Activated naive CD4-positive, alpha-beta T cell treated with anti-CD3 and anti-CD28 coated beads, Interleukin-2, amount 10 ng/mL, durations not matched to agents 7 days and 5 days (primary cell): Measurements from ENCODE around the gene RPS4Y2.

ENCODE experiments used
- CTCF ChIA-PET: fragments of 350-600 bp; sonication (Branson Sonifier 250); formaldehyde crosslinking; loops from one replicate; lab custom pipeline; 2021; ENCODE audit warnings: antibody characterized with exemption; lab: Charles Lee
- DNase-seq: peaks from one replicate; pipeline ENCODE4 v3.0.0-alpha.2; 2020
- H3K27ac Mint-ChIP-seq: one replicate; pipeline ENCODE4 v1.8.0; 2021; ENCODE audit warnings: mild to moderate bottlenecking, moderate library complexity, mixed read lengths
- H3K27me3 Mint-ChIP-seq: one replicate; pipeline ENCODE4 v1.8.0; 2021; ENCODE audit warnings: mild to moderate bottlenecking, mixed read lengths
- H3K36me3 Mint-ChIP-seq: one replicate; pipeline ENCODE4 v1.8.0; 2021; ENCODE audit warnings: mixed read lengths
- H3K4me1 Mint-ChIP-seq: one replicate; pipeline ENCODE4 v1.8.0; 2021; ENCODE audit warnings: mixed read lengths
- H3K4me3 Mint-ChIP-seq: one replicate; pipeline ENCODE4 v1.8.0; 2021; ENCODE audit warnings: mild to moderate bottlenecking, moderate library complexity, mixed read lengths
- H3K9me3 Mint-ChIP-seq: one replicate; pipeline ENCODE4 v1.8.0; 2021; ENCODE audit warnings: mixed read lengths

RPS4Y2 gene

DNA sequence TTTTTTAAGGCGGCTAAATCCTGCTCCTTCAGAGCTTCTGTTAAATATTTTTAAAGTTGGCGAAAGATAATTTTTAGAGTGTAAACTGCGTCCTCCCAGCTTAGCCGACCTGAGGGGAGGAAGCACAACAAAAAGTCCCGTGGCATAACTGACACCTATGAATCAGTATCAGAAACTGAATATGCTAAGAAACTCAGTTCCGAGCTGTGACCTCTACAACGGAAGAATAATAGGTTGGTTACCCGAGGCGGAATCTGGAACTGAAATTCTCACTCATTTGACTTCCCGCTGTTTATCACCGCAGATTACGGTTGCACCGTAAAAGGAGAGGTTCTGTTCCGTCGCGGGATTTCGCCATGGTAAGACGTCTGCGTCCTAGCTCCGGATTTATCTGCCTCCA, at the start of gene RPS4Y2:
TSS of gene RPS4Y2 (plus strand) at position 301 of the 400 bp plus-strand sequence. CDS start at position 357, 56 bp downstream.
- H3K27ac Mint-ChIP-seq: no peak within 1 kb of the TSS

DNA sequence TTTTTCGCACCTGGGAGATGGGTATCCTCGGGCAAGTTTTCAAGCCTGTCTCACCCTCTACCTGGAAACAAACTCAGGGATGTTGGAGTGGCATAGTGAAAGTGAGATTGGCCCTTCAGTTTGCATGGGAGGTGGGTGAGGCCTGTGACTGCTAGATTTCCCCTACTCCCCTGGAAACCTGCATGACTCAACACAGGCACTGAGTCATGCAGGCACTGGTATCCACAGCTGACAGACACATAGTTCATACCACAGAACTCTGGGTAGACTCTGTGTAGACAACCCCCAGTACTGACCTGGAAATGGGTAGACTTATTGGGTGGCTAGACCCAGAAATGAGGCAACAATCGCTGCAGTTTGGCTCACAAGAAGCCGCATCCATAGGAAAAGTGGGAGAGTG, 41.5 kb upstream of the RPS4Y2 start:
- Mint-ChIP-seq H3K27me3 (no peaks in the 10 kb centered on the region), H3K4me1 (peaks cover 2% of the 10 kb centered on the region), H3K4me3 (no peak overlapping the region), H3K36me3 (peaks cover 3% of the 10 kb centered on the region), H3K27ac (no peak overlapping the region), H3K9me3 (peaks cover 5% of the 10 kb centered on the region)
- no peak for DNase-seq
- CTCF ChIA-PET: no interaction called here

More for the DNA sequence above, at the start of gene RPS4Y2:
- Mint-ChIP-seq H3K9me3 (peaks cover 8% of the 10 kb centered on the region), H3K36me3 (peaks cover 7% of the 10 kb centered on the region), H3K4me3 (no peak within 1 kb of the TSS), H3K27me3 (no peaks in the 10 kb centered on the region), H3K4me1 (peaks cover 9% of the 10 kb centered on the region)
- CTCF ChIA-PET: interaction anchor here (0.9 kb wide), 1 partner anchor 12 kb away, joined by 3 read pairs; no protein-coding TSS in a partner anchor
- no peak for DNase-seq

DNA sequence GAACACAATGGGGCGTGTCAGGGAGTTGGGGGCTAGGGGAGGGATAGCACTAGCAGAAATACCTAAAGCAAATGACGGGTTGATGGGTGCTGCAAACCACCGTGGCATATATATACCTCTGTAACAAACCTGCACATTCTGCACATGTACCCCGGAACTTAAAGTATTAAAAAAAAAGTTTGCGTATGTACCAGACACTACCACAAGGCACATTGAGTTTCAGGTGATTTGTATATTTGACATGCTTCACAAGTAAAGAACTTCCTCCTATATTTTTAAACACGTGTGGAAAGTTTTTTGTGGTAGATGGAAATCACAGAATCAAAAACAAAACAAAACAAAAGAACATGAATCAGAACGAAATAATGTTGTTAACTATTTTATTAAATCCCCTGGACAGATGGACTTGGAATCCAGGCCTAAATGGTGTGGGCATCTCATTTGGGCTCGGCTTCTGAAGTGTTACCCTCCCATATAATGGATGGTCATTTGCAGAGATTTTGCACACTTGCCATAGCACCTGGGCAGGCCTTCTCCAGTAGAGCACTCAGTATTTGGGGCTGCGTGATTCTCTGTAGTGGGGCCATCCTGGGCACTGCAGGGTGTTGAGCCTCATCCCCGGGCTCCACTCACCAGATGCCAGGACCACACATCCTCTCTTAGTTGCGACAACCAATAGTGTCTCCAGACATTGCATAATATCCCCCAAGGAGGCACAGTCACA, 29.6 kb upstream of the RPS4Y2 start:
- no peak overlapping the region for H3K4me3 Mint-ChIP-seq
- DNase-seq: no peak
- no peaks in the 10 kb centered on the region for H3K4me1 Mint-ChIP-seq
- H3K9me3 Mint-ChIP-seq: no peaks in the 10 kb centered on the region
- no peaks in the 10 kb centered on the region for H3K36me3 Mint-ChIP-seq
- no peak overlapping the region for H3K27ac Mint-ChIP-seq
- CTCF ChIA-PET: no interaction called here
- no peaks in the 10 kb centered on the region for H3K27me3 Mint-ChIP-seq

DNA sequence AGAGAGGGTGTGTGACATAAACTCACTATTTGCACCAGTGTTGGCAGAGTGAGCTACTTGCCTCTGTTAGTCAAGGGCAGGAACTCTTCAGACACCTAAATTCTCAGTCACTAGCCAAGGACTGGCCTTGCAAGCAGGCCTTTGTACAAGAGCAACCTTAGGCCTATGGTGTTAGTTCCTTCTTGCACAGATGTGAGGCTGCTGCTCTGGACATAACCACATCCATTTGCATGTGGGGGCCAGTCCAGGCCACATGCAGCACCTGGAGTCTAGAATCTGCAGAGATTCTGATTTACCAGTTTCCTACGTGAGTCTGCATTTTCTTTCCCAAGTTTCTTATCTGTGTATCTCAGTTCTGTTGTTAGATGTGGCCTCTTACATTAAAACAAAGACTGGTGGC, 20.7 kb upstream of the RPS4Y2 start:
- CTCF ChIA-PET: no interaction called here
- Mint-ChIP-seq H3K9me3 (no peaks in the 10 kb centered on the region), H3K4me3 (no peak overlapping the region), H3K4me1 (peaks cover 23% of the 10 kb centered on the region), H3K27ac (no peak overlapping the region), H3K36me3 (no peaks in the 10 kb centered on the region), H3K27me3 (no peaks in the 10 kb centered on the region)
- no peak for DNase-seq

DNA sequence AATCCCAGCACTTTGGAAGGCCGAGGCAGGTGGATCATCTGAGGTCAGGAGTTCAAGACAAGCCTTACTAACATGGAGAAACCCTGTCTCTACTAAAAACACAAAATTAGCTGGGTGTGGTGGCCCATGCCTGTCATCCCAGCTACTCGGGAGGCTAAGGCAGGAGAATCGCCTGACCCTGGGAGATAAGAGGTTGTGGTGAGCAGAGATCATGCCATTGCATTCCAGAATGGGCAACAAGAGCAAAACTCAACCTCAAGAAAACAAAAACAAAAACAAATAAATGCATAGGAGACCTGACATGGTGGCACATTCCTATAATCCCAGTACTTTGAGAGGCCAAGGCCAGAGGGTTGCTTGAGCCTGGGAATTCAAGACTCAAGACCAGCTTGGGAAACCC, 16.1 kb upstream of the RPS4Y2 start:
- CTCF ChIA-PET: no interaction called here
- H3K9me3 Mint-ChIP-seq: no peaks in the 10 kb centered on the region
- no peaks in the 10 kb centered on the region for H3K27me3 Mint-ChIP-seq
- peaks cover 2% of the 10 kb centered on the region for H3K36me3 Mint-ChIP-seq
- H3K27ac Mint-ChIP-seq: no peak overlapping the region
- no peak for DNase-seq
- H3K4me1 Mint-ChIP-seq: peaks cover 49% of the 10 kb centered on the region
- no peak overlapping the region for H3K4me3 Mint-ChIP-seq

DNA sequence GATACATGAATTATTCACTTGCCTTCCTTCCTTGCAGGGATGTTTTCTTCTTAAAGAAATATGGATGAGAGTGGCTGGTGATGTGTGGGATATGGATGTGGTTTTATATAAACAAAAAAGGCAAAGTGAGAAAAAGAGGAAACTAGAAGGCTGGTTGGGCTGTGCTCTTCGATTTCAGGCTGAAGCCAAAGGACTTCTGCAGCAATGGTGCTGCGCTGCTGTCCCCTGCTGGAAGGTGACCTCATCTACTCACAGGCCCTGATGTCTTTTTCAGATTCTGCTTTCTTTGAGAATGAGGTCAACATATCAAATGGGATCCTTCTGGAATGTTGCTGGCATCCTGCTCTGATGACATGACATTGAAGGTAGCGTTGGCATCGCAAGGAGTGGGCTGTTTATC, 15.3 kb upstream of the RPS4Y2 start:
- DNase-seq: peak; percentile 63
- Mint-ChIP-seq H3K9me3 (no peaks in the 10 kb centered on the region), H3K4me1 (peaks cover 57% of the 10 kb centered on the region), H3K36me3 (peaks cover 4% of the 10 kb centered on the region), H3K4me3 (no peak overlapping the region), H3K27ac (peak overlapping the region; percentile 44), H3K27me3 (no peaks in the 10 kb centered on the region)
- CTCF ChIA-PET: interaction anchor here (1.3 kb wide), 1 partner anchor 164 kb away, joined by 3 read pairs; no protein-coding TSS in a partner anchor

DNA sequence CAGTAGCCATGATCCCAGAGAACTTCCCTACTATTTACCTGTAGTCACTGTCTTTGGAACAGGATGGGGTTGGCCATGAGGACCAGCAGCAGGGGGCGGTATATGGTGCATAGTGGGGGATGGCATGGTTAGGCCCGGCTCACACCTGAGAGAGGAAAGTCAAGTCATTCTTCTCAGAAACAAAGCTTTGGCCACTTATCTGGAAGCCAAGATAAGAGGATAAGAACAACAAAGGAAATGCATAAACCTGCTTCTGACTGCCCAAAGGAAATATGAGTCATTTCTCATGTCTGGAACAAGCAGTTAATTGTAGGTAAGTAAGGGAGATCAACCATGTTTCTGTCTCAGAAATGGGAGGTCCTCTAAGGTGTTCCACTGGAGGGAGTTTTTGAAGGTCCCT, 10.8 kb upstream of the RPS4Y2 start:
- Mint-ChIP-seq H3K27me3 (no peaks in the 10 kb centered on the region), H3K4me3 (no peak overlapping the region), H3K4me1 (peaks cover 78% of the 10 kb centered on the region)

DNA sequence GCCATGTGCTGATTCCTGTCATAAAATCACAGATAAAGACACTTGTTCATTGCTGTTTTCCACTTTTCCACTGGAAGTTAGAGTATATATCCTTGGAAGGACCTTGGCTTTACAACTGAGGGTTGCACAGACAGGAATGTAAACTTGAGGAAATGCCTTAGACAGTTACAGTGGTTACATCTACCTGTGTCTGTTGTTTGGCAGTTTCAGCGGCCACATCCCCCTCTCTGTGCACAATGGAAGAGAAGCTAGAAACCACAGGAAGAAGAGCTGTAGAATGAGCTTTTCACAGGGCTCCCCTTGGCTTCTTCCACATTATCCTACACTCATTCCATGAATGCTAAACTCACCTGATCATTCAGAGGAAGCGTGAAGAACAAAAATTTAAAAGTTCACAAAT, 9.0 kb upstream of the RPS4Y2 start:
- Mint-ChIP-seq H3K27ac (peak overlapping the region; percentile 90), H3K36me3 (peaks cover 10% of the 10 kb centered on the region), H3K9me3 (no peaks in the 10 kb centered on the region), H3K4me1 (peaks cover 74% of the 10 kb centered on the region), H3K4me3 (no peak overlapping the region), H3K27me3 (no peaks in the 10 kb centered on the region)
- DNase-seq: peak; percentile 56
- CTCF ChIA-PET: interaction anchor here (1.5 kb wide), 1 partner anchor 68 kb away, joined by 3 read pairs; no protein-coding TSS in a partner anchor

More for the DNA sequence above, 10.8 kb upstream of the RPS4Y2 start:
- peaks cover 10% of the 10 kb centered on the region for H3K36me3 Mint-ChIP-seq
- DNase-seq: peak; percentile 66
- no peaks in the 10 kb centered on the region for H3K9me3 Mint-ChIP-seq
- peak overlapping the region; percentile 90 for H3K27ac Mint-ChIP-seq
- CTCF ChIA-PET: interaction anchor here (0.7 to 1.9 kb wide), 4 partner anchors 345 to 515 kb away, joined by 3 to 8 read pairs (median 4); no protein-coding TSS in a partner anchor

DNA sequence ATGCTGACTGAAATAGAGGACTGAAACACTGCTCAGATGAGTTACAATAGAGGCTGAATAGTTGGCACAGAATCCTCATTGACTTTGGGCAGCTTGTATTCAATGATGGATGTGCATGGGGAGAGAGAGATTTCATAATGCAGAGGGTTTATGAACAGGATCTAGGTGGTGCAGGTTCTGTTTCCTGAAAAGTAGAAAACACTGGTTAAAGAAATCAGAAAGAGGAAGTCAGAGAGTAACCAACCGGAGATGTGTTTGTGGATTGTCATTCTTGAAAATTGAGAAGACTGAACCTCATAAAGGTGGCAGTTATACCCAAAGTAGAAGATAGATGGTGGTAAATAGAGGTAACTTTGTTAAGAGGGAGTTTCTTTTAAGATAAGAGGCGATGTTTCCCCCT, 8.0 kb downstream of the RPS4Y2 start:
- Mint-ChIP-seq H3K9me3 (peaks cover 7% of the 10 kb centered on the region), H3K4me3 (peak overlapping the region; percentile 16), H3K27ac (peak overlapping the region; percentile 93), H3K36me3 (peaks cover 32% of the 10 kb centered on the region), H3K4me1 (peaks cover 65% of the 10 kb centered on the region), H3K27me3 (no peaks in the 10 kb centered on the region)
- CTCF ChIA-PET: no interaction called here
- no peak for DNase-seq

DNA sequence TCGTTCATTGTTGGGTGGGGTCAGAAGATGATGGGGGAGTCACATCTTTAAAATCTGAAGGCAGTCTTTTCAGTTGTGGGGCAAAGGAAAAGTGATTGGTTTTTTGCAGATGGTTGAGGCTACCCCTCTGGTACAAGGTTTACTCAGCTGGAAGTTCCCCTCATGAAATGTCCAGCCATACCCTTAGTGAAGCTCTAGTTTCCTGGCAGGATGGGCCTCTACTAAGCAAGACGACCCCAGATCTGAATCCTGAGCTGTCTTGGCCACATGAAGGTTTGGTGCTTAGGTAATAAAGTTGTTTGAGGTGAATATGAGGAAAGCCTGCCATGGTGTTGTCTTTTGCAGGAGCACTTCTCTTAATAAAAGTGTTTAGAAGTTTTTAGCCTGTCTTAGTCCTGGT, 9.2 kb downstream of the RPS4Y2 start:
- H3K4me1 Mint-ChIP-seq: peaks cover 75% of the 10 kb centered on the region
- peaks cover 4% of the 10 kb centered on the region for H3K9me3 Mint-ChIP-seq
- CTCF ChIA-PET: no interaction called here
- no peaks in the 10 kb centered on the region for H3K27me3 Mint-ChIP-seq
- H3K36me3 Mint-ChIP-seq: peaks cover 38% of the 10 kb centered on the region
- H3K27ac Mint-ChIP-seq: peak overlapping the region; percentile 55
- H3K4me3 Mint-ChIP-seq: no peak overlapping the region
- no peak for DNase-seq

DNA sequence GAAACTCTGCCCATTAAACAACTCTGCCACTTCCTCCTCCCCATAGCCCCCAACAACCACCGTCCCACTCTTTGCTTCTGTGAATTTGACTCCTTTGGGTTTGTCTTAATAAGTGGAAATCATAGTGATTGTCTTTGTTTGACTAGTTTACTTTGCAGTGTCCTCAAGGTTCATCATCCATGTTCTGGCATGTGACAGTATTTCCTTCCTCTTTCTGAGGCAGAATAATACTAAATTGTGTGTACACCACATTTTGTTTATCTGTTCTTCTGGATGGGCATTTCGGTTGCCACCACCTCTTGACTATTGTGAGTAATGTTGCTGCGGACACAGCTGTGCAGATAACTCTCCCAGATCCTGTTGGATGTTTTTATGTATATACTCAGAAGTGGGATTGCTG, 14.8 kb downstream of the RPS4Y2 start:
- Mint-ChIP-seq H3K36me3 (peaks cover 49% of the 10 kb centered on the region), H3K4me3 (no peak overlapping the region), H3K27me3 (no peaks in the 10 kb centered on the region), H3K4me1 (peaks cover 89% of the 10 kb centered on the region), H3K27ac (no peak overlapping the region), H3K9me3 (peaks cover 10% of the 10 kb centered on the region)
- DNase-seq: no peak
- CTCF ChIA-PET: no interaction called here

DNA sequence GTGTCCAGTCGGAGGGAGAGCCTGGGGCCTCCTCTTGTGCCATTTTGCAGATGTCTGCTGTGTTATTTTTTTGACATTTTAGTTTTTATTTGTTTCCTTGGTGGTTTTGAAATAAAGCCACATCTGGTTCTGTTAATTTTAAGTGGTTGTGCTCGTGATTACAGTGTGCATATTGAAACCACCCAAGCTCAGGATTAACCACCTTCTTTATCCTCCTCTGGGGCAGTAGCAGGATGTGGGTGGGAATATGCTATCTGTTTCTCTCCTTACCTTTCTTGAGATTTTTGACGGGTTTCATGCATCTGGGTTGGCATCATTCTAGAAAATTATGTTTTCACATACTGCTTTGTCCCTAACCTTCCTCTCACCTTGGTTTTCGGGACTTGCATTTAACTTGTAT, 20.2 kb downstream of the RPS4Y2 start:
- CTCF ChIA-PET: no interaction called here
- no peaks in the 10 kb centered on the region for H3K27me3 Mint-ChIP-seq
- peak overlapping the region; percentile 13 for H3K27ac Mint-ChIP-seq

DNA sequence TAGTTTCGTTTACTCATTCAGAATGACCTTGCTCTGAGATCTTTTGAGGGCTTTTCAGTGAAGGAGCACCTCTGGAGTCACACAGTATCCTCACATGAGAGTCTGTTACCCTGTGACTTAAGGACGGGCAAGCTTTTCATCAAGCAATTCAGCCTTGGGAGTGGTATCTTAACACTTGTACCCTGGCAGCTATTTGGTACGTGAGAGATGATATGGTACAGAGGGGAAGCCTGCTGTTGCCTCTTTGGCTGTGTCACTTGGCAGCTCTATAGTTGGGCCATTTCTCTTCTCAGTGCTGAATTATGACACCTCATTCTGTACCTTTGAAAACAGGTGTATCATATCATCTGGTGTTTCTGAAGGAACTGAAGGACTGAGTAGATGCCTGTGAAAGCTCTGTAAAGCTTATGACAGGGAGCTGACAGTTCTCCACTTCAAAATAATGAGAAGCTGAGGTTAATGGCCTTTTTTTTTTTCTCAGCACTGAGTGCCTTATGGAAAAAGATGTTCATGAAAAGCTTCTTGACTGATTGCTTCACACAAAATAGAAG, 24.3 kb downstream of the RPS4Y2 start:
- Mint-ChIP-seq H3K27ac (peak overlapping the region; percentile 1), H3K4me3 (no peak overlapping the region), H3K9me3 (peaks cover 9% of the 10 kb centered on the region), H3K36me3 (peaks cover 28% of the 10 kb centered on the region), H3K4me1 (peaks cover 78% of the 10 kb centered on the region), H3K27me3 (no peaks in the 10 kb centered on the region)
- DNase-seq: no peak
- CTCF ChIA-PET: no interaction called here

More for the DNA sequence above, 20.2 kb downstream of the RPS4Y2 start:
- Mint-ChIP-seq H3K4me1 (peaks cover 75% of the 10 kb centered on the region), H3K4me3 (no peak overlapping the region), H3K36me3 (peaks cover 37% of the 10 kb centered on the region), H3K9me3 (peaks cover 12% of the 10 kb centered on the region)
- DNase-seq: no peak

DNA sequence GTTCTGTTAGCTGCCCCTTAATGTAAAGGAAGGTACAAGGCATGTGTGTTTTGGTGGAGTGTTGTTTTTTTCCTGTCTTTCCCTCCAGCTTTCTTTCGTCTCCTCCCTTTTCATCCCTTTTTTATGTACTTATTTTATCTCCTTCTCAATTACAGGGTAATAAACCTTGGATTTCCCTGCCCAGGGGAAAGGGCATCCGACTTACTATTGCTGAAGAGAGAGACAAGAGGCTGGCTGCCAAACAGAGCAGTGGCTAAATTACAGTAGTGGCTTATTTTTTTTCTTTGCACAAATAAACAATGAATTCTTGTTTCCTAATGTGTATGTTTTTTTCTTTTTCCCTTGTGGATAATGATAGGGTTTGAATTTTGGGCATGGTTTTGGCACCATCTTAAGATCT, 24.9 kb downstream of the RPS4Y2 start:
- H3K4me1 Mint-ChIP-seq: peaks cover 78% of the 10 kb centered on the region
- CTCF ChIA-PET: no interaction called here

DNA sequence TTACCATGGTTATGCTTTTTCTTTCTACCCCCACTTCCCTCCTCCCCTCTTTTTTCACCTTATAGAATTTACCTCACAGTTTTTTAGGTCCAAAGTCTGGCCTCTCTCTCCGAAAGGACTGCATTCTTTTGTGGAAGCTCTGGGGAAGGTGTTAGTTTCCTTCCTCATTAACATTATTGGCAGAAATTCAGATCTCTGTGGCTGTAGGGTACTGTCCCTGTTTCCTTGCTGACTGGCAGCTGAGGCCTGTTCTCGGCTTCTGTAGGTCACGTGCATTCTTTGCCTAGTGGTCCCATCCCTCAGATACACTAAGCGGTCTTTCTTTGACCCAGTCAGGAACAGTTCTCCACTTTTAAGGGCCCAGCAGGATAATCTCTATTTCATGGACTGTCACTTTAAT, 25.5 kb downstream of the RPS4Y2 start:
- CTCF ChIA-PET: no interaction called here
- Mint-ChIP-seq H3K27me3 (no peaks in the 10 kb centered on the region), H3K4me1 (peaks cover 77% of the 10 kb centered on the region), H3K27ac (no peak overlapping the region), H3K4me3 (no peak overlapping the region), H3K36me3 (peaks cover 17% of the 10 kb centered on the region), H3K9me3 (peaks cover 5% of the 10 kb centered on the region)
- DNase-seq: no peak

More for the DNA sequence above, 24.9 kb downstream of the RPS4Y2 start:
- H3K27ac Mint-ChIP-seq: no peak overlapping the region
- DNase-seq: no peak
- no peaks in the 10 kb centered on the region for H3K27me3 Mint-ChIP-seq
- H3K36me3 Mint-ChIP-seq: peaks cover 22% of the 10 kb centered on the region
- peaks cover 9% of the 10 kb centered on the region for H3K9me3 Mint-ChIP-seq
- no peak overlapping the region for H3K4me3 Mint-ChIP-seq
